Ascending aorta (tissue), 2 donors: ENCODE results near the gene GRN. TPM values are rescaled to one million over a fixed set of nuclear protein-coding genes. Genes with fewer than 3 reads are reported as not detected.
"Not testable (repeated sequence)": the region's sequence is repeated elsewhere in the genome, so short reads cannot be mapped to it uniquely, and the experiment has no call there.

ENCODE experiments used
- DNase-seq, 2 donors: peaks; one replicate each; pipeline ENCODE4 v3.0.0-alpha.2; 2019; ENCODE audit warnings: low spot score in 2 of 2
- H3K27ac ChIP-seq, 2 donors: fragments of 200-600 bp; sonication (generic); one replicate each; pipeline ENCODE4 v1.5.1; 2016 to 2017; ENCODE audit warnings: mild to moderate bottlenecking in 1 of 2
- H3K27me3 ChIP-seq: fragments of 200-600 bp; sonication (generic); one replicate; pipeline ENCODE4 v1.5.1; 2017
- H3K36me3 ChIP-seq, 2 donors: fragments of 200-600 bp; sonication (generic); one replicate each; pipeline ENCODE4 v1.5.1; 2016
- H3K4me1 ChIP-seq, 2 donors: fragments of 200-600 bp; sonication (generic); one replicate each; pipeline ENCODE4 v1.5.1; 2016 to 2017; ENCODE audit warnings: mild to moderate bottlenecking in 1 of 2
- H3K4me3 ChIP-seq, 2 donors: fragments of 200-600 bp; sonication (generic); one replicate each; pipeline ENCODE4 v1.5.1; 2016 to 2017; ENCODE audit warnings: mild to moderate bottlenecking in 1 of 2
- H3K9me3 ChIP-seq, 2 donors: fragments of 200-600 bp; sonication (generic); one replicate each; pipeline ENCODE4 v1.5.1; 2016
- intact Hi-C: fragments of 100-400 bp; cut with DNase I; formaldehyde crosslinking; loops from one replicate; pipeline ENCODE4 v1.15.1; 2023
- total RNA-seq: library from RNA; depleted of rRNA; stranded (reverse); fragments of >200 nt; gene quantifications from one replicate; pipeline ENCODE4 v1.1.0, GENCODE V29; 2016
- TF ChIP-seq, protein P1 (sequence below), 3 experiments: fragments of 200-600 bp in 2 of 3; fragments of 450-650 bp in 1 of 3; sonication (generic) in 2 of 3; IDR thresholded peaks; one replicate each; pipeline ENCODE4 v1.5.1; 2016 to 2019; ENCODE audit warnings: antibody characterized with exemption in 3 of 3, mild to moderate bottlenecking in 1 of 3, moderate library complexity in 1 of 3

Gene GRN
- total RNA-seq, 1 donor from 2014 or later = 430 TPM

DNA sequence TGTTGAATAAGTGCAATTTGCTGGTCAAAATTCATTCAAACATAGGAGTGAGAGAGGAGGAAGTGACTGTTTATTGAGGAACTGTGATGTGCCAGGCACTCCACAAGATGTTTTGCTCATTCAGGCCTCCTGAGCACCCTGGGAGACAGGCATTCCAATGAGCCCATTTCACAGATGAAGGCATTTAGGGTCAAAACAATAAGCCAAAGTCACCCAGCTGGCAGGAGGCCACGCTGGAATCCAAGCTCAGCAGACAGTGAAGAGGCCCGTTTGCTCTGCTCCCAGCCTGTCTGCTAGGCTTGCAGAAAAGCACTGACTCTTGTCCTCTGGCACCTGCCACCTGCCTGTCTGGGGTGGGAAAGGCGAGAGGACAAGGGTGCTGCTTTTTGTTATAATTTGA lies 10.4 kb upstream of the GRN start:
- Histone ChIP-seq H3K36me3 (no peaks in the 10 kb centered on the region), H3K9me3 (no peaks in the 10 kb centered on the region), H3K4me3 (no peak overlapping the region), H3K27me3 (no peaks in the 10 kb centered on the region), H3K4me1 (peaks cover 0 to 4% of the 10 kb centered on the region in 2 donors), H3K27ac (no peak overlapping the region)
- TF ChIP-seq, protein P1, sequence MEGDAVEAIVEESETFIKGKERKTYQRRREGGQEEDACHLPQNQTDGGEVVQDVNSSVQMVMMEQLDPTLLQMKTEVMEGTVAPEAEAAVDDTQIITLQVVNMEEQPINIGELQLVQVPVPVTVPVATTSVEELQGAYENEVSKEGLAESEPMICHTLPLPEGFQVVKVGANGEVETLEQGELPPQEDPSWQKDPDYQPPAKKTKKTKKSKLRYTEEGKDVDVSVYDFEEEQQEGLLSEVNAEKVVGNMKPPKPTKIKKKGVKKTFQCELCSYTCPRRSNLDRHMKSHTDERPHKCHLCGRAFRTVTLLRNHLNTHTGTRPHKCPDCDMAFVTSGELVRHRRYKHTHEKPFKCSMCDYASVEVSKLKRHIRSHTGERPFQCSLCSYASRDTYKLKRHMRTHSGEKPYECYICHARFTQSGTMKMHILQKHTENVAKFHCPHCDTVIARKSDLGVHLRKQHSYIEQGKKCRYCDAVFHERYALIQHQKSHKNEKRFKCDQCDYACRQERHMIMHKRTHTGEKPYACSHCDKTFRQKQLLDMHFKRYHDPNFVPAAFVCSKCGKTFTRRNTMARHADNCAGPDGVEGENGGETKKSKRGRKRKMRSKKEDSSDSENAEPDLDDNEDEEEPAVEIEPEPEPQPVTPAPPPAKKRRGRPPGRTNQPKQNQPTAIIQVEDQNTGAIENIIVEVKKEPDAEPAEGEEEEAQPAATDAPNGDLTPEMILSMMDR (IDR thresholded peaks at IDR 0.05) = no peak
- DNase-seq = no peak
- intact Hi-C loops = no loop called here

DNA sequence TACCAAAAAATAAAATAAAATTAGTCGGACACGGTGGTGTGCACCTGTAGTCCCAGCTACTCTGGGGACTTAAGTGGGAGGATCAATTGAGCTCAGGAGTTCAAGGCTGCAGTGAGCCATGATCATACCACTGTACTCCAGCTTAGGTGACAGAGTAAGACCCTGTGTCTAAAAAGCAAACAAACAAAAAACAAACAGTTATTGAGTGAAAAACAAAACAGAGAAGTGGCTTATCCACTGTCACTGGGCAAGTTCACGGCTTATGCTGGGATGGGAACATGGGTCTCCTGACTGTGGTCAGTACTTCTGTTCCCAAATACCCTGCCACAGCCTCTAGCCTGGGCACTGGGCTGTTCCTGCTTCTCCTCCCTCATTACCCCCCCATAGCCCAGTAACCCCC lies 9.5 kb upstream of the GRN start:
- H3K27ac ChIP-seq = no peak overlapping the region
- intact Hi-C loops = no loop called here
- no peak overlapping the region for H3K4me3 ChIP-seq
- TF ChIP-seq, protein P1 (IDR thresholded peaks at IDR 0.05) = no peak
- DNase-seq = no peak
- peaks cover 0 to 4% of the 10 kb centered on the region in 2 donors for H3K4me1 ChIP-seq
- no peaks in the 10 kb centered on the region for H3K36me3 ChIP-seq
- H3K9me3 ChIP-seq = no peaks in the 10 kb centered on the region
- H3K27me3 ChIP-seq = no peaks in the 10 kb centered on the region

DNA sequence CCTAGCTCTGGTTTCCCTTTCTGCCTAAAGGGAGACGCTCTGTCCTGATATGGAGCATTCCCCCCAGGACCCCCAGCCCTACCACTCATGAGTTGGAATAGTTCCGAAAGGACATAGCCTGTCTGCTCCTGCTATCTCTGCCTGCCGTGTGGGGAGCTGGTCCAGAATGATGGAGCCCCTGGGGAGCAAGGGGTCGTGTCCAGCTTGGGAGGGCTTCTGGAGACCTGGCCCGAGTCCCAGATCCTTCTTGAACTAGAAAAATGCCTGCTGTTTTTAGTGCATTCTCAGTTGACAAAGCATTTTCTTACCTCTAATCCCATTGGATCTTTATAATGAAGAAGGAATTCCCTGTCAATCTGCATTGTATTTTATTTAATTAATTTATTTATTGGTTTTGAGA lies 9.1 kb upstream of the GRN start:
- intact Hi-C loops = no loop called here
- DNase-seq = no peak

DNA sequence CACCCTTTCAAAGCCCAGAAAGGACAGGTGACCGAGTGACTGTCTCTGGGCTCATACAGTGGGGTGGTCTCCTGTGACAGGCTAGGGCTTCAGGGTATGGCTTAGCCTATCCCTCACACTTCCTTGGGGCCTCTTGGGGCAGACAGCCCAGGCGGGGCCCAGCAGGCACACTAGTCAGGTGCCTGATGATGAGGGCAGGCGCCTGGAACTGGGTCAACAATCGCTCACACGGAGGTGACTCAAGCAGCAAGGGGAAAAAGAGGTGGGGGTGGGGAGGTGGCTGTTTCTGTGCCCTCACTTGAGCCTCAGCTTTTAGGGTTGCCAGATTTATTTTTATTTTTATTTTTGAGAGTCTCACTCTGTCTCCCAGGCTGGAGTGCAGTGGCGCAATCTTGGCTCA lies 6.4 kb upstream of the GRN start:
- H3K27ac ChIP-seq = no peak overlapping the region
- no peaks in the 10 kb centered on the region for H3K36me3 ChIP-seq

More for the DNA sequence above, 9.1 kb upstream of the GRN start:
- Histone ChIP-seq H3K27me3 (no peaks in the 10 kb centered on the region), H3K27ac (no peak overlapping the region), H3K4me1 (peaks cover 0 to 2% of the 10 kb centered on the region in 2 donors), H3K9me3 (no peaks in the 10 kb centered on the region), H3K4me3 (no peak overlapping the region), H3K36me3 (no peaks in the 10 kb centered on the region)
- TF ChIP-seq, protein P1 (IDR thresholded peaks at IDR 0.05) = no peak

DNA sequence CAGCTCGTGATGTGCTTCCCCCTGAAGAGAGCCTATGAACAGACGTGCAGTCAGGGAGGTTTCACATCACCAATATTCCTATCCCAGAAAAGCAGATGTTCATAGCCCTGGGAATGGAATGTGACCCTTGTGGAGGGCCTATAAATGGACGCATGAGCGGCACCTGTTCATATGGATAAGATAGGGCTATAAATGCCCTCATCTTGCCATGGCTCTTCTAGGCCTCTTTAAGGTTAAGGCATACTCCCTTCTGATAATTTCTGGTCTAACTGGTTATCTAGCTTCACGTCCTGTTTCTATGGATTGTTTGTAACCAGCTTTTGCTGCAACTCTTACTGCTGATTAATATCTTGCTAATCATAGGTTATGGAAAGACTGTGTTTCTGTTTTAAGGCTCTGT lies 4.5 kb upstream of the GRN start:
- DNase-seq, H3K27me3 ChIP-seq, H3K9me3 ChIP-seq, H3K27ac ChIP-seq, H3K4me3 ChIP-seq, H3K4me1 ChIP-seq, intact Hi-C loops, H3K36me3 ChIP-seq: not testable (repeated sequence)

More for the DNA sequence above, 6.4 kb upstream of the GRN start:
- Histone ChIP-seq H3K4me1 (no peaks in the 10 kb centered on the region), H3K27me3 (no peaks in the 10 kb centered on the region), H3K4me3 (no peak overlapping the region), H3K9me3 (no peaks in the 10 kb centered on the region)
- intact Hi-C loops = no loop called here
- DNase-seq = no peak
- TF ChIP-seq, protein P1 (IDR thresholded peaks at IDR 0.05) = no peak

DNA sequence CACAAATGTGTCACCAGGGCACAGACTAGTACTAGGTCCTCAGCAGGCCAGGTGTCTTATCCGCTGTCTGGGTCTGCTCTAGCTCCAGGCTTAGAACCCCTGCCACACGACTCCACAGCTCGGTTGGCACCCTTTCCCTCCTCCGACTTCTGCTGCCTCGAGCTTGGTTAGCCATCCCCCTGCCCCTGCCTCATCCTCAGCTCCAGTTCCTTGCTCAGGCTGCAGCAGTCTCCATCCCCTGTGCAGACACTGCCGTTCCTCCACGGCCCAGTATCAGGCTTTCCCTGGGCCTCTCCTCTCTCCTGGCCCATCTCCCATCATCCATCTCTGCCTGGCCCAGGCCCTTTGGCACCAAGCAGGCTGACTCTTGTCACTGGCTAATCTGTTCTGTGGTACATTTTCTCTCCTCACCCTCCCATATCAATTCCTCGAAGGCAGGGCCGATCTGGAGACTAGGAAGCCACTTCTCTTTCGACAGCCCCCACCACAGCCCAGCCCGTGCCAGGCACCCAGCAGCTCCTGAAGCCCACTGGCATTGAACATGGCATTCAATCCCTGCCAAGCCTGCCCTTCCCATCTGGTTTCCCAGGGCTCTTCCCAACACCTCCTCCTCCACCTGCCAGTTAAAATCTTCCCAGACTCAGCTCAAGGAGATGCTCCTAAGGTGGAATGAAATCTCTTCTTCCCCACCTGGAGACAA lies 1.4 kb upstream of the GRN start:
- H3K9me3 ChIP-seq = no peaks in the 10 kb centered on the region
- no peak overlapping the region for H3K4me3 ChIP-seq
- no peaks in the 10 kb centered on the region for H3K27me3 ChIP-seq
- no peak for DNase-seq
- no peak overlapping the region for H3K27ac ChIP-seq
- H3K4me1 ChIP-seq = peaks cover 6 to 10% of the 10 kb centered on the region in 2 donors
- no peaks in the 10 kb centered on the region for H3K36me3 ChIP-seq
- intact Hi-C loops = loop anchor here (2.0 kb wide), 1 partner anchor 19 kb away; the partner anchor contains the start of gene SLC25A39
- TF ChIP-seq, protein P1 (IDR thresholded peaks at IDR 0.05) = no peak
